ENCODE measurements around the gene MMGT1. TPM values are rescaled to one million over a fixed set of nuclear protein-coding genes. Genes with fewer than 3 reads are reported as not detected.

MMGT1 gene
- total RNA-seq, 1 donor from 2014 or later: 24.4 TPM

GRCh38 chrX:135988245-135988644, 14.5 kb upstream of the MMGT1 start:
- TF ChIP-seq, protein P1, sequence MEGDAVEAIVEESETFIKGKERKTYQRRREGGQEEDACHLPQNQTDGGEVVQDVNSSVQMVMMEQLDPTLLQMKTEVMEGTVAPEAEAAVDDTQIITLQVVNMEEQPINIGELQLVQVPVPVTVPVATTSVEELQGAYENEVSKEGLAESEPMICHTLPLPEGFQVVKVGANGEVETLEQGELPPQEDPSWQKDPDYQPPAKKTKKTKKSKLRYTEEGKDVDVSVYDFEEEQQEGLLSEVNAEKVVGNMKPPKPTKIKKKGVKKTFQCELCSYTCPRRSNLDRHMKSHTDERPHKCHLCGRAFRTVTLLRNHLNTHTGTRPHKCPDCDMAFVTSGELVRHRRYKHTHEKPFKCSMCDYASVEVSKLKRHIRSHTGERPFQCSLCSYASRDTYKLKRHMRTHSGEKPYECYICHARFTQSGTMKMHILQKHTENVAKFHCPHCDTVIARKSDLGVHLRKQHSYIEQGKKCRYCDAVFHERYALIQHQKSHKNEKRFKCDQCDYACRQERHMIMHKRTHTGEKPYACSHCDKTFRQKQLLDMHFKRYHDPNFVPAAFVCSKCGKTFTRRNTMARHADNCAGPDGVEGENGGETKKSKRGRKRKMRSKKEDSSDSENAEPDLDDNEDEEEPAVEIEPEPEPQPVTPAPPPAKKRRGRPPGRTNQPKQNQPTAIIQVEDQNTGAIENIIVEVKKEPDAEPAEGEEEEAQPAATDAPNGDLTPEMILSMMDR (IDR thresholded peaks at IDR 0.05; ENCODE audit: insufficient read depth, low read length, poor library complexity, severe bottlenecking): no peak

DNA sequence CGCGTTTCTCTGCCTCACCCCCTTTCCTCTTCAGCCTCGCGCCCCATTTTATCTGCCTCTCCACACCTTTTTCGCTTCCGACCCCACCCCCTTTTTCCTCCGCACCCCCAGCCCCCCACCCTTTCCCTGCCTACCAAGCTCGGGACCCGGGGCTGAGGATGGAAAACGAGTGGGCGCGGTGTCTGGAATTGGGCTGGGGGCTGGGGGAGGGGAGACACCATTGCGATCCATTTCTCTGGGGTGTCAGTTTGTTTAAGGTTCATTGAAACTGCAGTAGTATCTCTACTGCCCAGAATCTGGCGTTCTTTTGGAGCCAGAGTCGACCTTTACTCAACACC, 12.2 kb upstream of the MMGT1 start:
- no peaks in the 10 kb centered on the region for H3K27me3 ChIP-seq (ENCODE audit: control insufficient read depth, insufficient read depth, low read length)
- TF ChIP-seq, protein P1 (IDR thresholded peaks at IDR 0.05; ENCODE audit: insufficient read depth, low read length, poor library complexity, severe bottlenecking): no peak
- DNase-seq (ENCODE audit: low read depth): no peak
- peak overlapping the region; percentile 79 for H3K4me3 ChIP-seq (ENCODE audit: low read depth, low read length)
- H3K36me3 ChIP-seq (ENCODE audit: control insufficient read depth, insufficient read depth, low read length): no peaks in the 10 kb centered on the region

More at GRCh38 chrX:135988245-135988644, 14.5 kb upstream of the MMGT1 start:
- no peak for DNase-seq (ENCODE audit: low read depth)
- Histone ChIP-seq H3K27me3 (ENCODE audit: control insufficient read depth, insufficient read depth, low read length) (no peaks in the 10 kb centered on the region), H3K36me3 (ENCODE audit: control insufficient read depth, insufficient read depth, low read length) (no peaks in the 10 kb centered on the region), H3K4me3 (ENCODE audit: low read depth, low read length) (no peak overlapping the region)

GRCh38 chrX:135985157-135985972, 11.6 kb upstream of the MMGT1 start, which contains the start of gene SLC9A6:
Gene SLC9A6 (plus strand): TSS chrX:135985435. CDS start chrX:135985659, 224 bp downstream.
- H3K36me3 ChIP-seq (ENCODE audit: control insufficient read depth, insufficient read depth, low read length): no peaks in the 10 kb centered on the region
- H3K27me3 ChIP-seq (ENCODE audit: control insufficient read depth, insufficient read depth, low read length): no peaks in the 10 kb centered on the region
- peak within 1 kb of the TSS; percentile 79 for H3K4me3 ChIP-seq (ENCODE audit: low read depth, low read length)
- TF ChIP-seq, protein P1 (IDR thresholded peaks at IDR 0.05; ENCODE audit: insufficient read depth, low read length, poor library complexity, severe bottlenecking): no peak
- no peak for DNase-seq (ENCODE audit: low read depth)

- DNase-seq (ENCODE audit: low read depth): no peak
- H3K36me3 ChIP-seq (ENCODE audit: control insufficient read depth, insufficient read depth, low read length): no peaks in the 10 kb centered on the region
- peak overlapping the region; percentile 79 for H3K4me3 ChIP-seq (ENCODE audit: low read depth, low read length)
- H3K27me3 ChIP-seq (ENCODE audit: control insufficient read depth, insufficient read depth, low read length): no peaks in the 10 kb centered on the region
- TF ChIP-seq, protein P1 (IDR thresholded peaks at IDR 0.05; ENCODE audit: insufficient read depth, low read length, poor library complexity, severe bottlenecking): no peak
Observed at GRCh38 chrX:135984791-135985156, 11.0 kb upstream of the MMGT1 start.

DNA sequence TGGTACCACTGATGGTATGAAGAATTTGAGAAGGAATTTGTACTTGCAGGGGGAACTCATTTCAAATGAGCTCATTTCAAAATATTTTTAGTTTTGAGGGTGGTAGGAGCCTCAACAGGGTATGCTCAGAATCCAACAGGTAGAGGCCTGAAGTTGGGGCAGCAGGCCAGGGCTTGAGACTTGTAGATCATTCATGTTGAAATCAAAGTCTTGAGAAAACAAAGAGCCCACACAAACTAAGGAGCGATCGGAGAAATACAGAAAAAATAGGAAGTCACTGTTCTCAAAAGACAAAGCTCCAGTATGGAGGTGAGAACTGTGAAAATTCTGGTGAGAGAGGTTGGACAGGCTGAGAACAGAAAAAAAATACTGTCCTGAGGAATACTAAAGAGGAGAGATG, 10.5 kb upstream of the MMGT1 start:
- no peaks in the 10 kb centered on the region for H3K27me3 ChIP-seq (ENCODE audit: control insufficient read depth, insufficient read depth, low read length)
- no peak for DNase-seq (ENCODE audit: low read depth)
- TF ChIP-seq, protein P1 (IDR thresholded peaks at IDR 0.05; ENCODE audit: insufficient read depth, low read length, poor library complexity, severe bottlenecking): no peak
- H3K4me3 ChIP-seq (ENCODE audit: low read depth, low read length): no peak overlapping the region
- no peaks in the 10 kb centered on the region for H3K36me3 ChIP-seq (ENCODE audit: control insufficient read depth, insufficient read depth, low read length)

DNA sequence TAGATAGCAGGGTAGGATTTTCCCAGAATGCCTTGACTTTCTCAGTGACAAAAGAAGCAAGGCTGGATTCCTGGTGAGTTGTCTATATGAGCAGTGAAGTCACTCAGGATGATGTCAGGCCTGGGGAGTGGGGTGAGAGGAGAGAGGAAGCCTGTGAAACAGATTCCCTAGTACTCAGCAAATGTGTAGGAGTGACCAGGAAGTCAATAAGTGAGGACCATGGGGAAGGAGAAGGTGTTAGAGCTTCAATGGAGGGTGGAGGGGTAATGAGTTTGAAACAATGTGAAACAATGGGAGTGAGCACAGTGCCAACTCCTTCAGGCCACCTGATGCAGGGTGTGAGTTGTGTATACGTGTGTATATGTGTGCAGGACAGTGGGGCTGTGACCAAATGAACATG, 9.1 kb upstream of the MMGT1 start:
- H3K4me3 ChIP-seq (ENCODE audit: low read depth, low read length): no peak overlapping the region
- no peak for DNase-seq (ENCODE audit: low read depth)
- TF ChIP-seq, protein P1 (IDR thresholded peaks at IDR 0.05; ENCODE audit: insufficient read depth, low read length, poor library complexity, severe bottlenecking): no peak

More for the DNA sequence above, 9.1 kb upstream of the MMGT1 start:
- H3K36me3 ChIP-seq (ENCODE audit: control insufficient read depth, insufficient read depth, low read length): no peaks in the 10 kb centered on the region
- no peaks in the 10 kb centered on the region for H3K27me3 ChIP-seq (ENCODE audit: control insufficient read depth, insufficient read depth, low read length)

Data from kidney epithelial cell (primary cell).